ENCODE measurements around the gene ZNF429.
"Not testable (repeated sequence)": the region's sequence is repeated elsewhere in the genome, so short reads cannot be mapped to it uniquely, and the experiment has no call there.

The ZNF429 gene

GRCh38 chr19:21513651-21514050 is 8.2 kb downstream of the ZNF429 start:
- DNase-seq (ENCODE audit: low read depth in 3 of 3) = no peak

GRCh38 chr19:21519488-21519887 is 14.1 kb downstream of the ZNF429 start:
- DNase-seq (ENCODE audit: low read depth in 3 of 3) = no peak

GRCh38 chr19:21532904-21533303 is 27.5 kb downstream of the ZNF429 start:
- DNase-seq (ENCODE audit: low read depth in 3 of 3) = no peak

- DNase-seq (ENCODE audit: low read depth in 3 of 3) = not testable (repeated sequence)
These were observed 31.4 kb downstream of the ZNF429 start for GRCh38 chr19:21536741-21537290.

- no peak for DNase-seq (ENCODE audit: low read depth in 3 of 3)
These were observed 54.0 kb downstream of the ZNF429 start for GRCh38 chr19:21559444-21559843.

GRCh38 chr19:21564406-21564805 is 59.0 kb downstream of the ZNF429 start:
- DNase-seq (ENCODE audit: low read depth in 3 of 3) = no peak

GRCh38 chr19:21566073-21566472 is 60.7 kb downstream of the ZNF429 start:
- DNase-seq (ENCODE audit: low read depth in 3 of 3) = no peak

- not testable (repeated sequence) for DNase-seq (ENCODE audit: low read depth in 3 of 3)
These were observed 62.4 kb downstream of the ZNF429 start for GRCh38 chr19:21567806-21568205.

- peak; percentile 52 to 87 (median 56) for DNase-seq (ENCODE audit: low read depth in 3 of 3)
These were observed 63.6 kb downstream of the ZNF429 start for GRCh38 chr19:21568816-21569493.

- DNase-seq (ENCODE audit: low read depth in 3 of 3) = peak in 2 of 3 experiments; percentile 22 to 36
These were observed 64.1 kb downstream of the ZNF429 start for GRCh38 chr19:21569494-21569865.

GRCh38 chr19:21571316-21571715 is 65.9 kb downstream of the ZNF429 start:
- DNase-seq (ENCODE audit: low read depth in 3 of 3) = no peak

GRCh38 chr19:21574607-21575006 is 69.2 kb downstream of the ZNF429 start:
- DNase-seq (ENCODE audit: low read depth in 3 of 3) = no peak

- no peak for DNase-seq (ENCODE audit: low read depth in 3 of 3)
These were observed 71.1 kb downstream of the ZNF429 start for GRCh38 chr19:21576481-21576880.

- no peak for DNase-seq (ENCODE audit: low read depth in 3 of 3)
These were observed 74.7 kb downstream of the ZNF429 start for GRCh38 chr19:21580101-21580500.

GRCh38 chr19:21580818-21581217 is 75.4 kb downstream of the ZNF429 start:
- DNase-seq (ENCODE audit: low read depth in 3 of 3) = no peak

GRCh38 chr19:21581646-21582240 is 76.3 kb downstream of the ZNF429 start:
- DNase-seq (ENCODE audit: low read depth in 3 of 3) = no peak

- DNase-seq (ENCODE audit: low read depth in 3 of 3) = no peak
These were observed 79.1 kb downstream of the ZNF429 start for GRCh38 chr19:21584537-21584936.

GRCh38 chr19:21585281-21585890 is 80.0 kb downstream of the ZNF429 start:
- no peak for DNase-seq (ENCODE audit: low read depth in 3 of 3)

GRCh38 chr19:21586311-21587116 is 81.1 kb downstream of the ZNF429 start:
- peak in 1 of 3 experiments; percentile 18 for DNase-seq (ENCODE audit: low read depth in 3 of 3)

GRCh38 chr19:21587117-21587461 is 81.7 kb downstream of the ZNF429 start:
- DNase-seq (ENCODE audit: low read depth in 3 of 3) = no peak

GRCh38 chr19:21587549-21587948 is 82.1 kb downstream of the ZNF429 start:
- no peak for DNase-seq (ENCODE audit: low read depth in 3 of 3)

GRCh38 chr19:21588065-21588601 is 82.7 kb downstream of the ZNF429 start:
- DNase-seq (ENCODE audit: low read depth in 3 of 3) = no peak

All from stimulated activated CD4-positive, alpha-beta T cell treated with anti-CD3 and anti-CD28 coated beads, TNF-alpha, amount 100 ng/mL, for 4 hours (primary cell).